Suprapubic skin (tissue), 4 donors: Measurements from ENCODE around the gene WWOX.

Source experiments
- CTCF ChIP-seq, 2 donors: fragments of 200-600 bp in 1 of 2; fragments of 450-650 bp in 1 of 2; sonication (generic) in 1 of 2; IDR thresholded peaks; one replicate each; pipeline ENCODE4 v1.5.1; 2016 to 2019; ENCODE audit warnings: antibody characterized with exemption in 2 of 2, mild to moderate bottlenecking in 1 of 2, moderate library complexity in 1 of 2
- EP300 ChIP-seq: sonication (generic); formaldehyde crosslinking; IDR thresholded peaks from one replicate; pipeline ENCODE4 v1.6.1; 2017; ENCODE audit warnings: antibody characterized with exemption
- POLR2A ChIP-seq, 2 donors: fragments of 450-650 bp; IDR thresholded peaks; one replicate each; pipeline ENCODE4 v1.6.1; 2017; ENCODE audit warnings: antibody characterized with exemption in 2 of 2, mild to moderate bottlenecking in 2 of 2, moderate library complexity in 2 of 2
- POLR2AphosphoS5 ChIP-seq, 3 donors: sonication (generic); formaldehyde crosslinking; IDR thresholded peaks; one replicate each; pipeline ENCODE4 v1.6.1; 2017; ENCODE audit warnings: antibody characterized with exemption in 3 of 3

GRCh38 chr16:79131321-79132075 is 1032.0 kb downstream of the WWOX start:
- TF ChIP-seq CTCF (IDR thresholded peaks at IDR 0.05), result no peak
- no peak for TF ChIP-seq EP300
- no peak for TF ChIP-seq POLR2A (IDR thresholded peaks at IDR 0.05)
- TF ChIP-seq POLR2AphosphoS5 (IDR thresholded peaks at IDR 0.05), result no peak
